PC-3 (cell line): ENCODE results near the gene P2RY2. TPM values are rescaled to one million over a fixed set of nuclear protein-coding genes. Genes with fewer than 3 reads are reported as not detected.
A peak's percentile ranks its signal among the peaks of the same experiment; 100 is the strongest.

Source experiments
- ATAC-seq: fragments of 200-7000 bp; cut with Tn5 transposase; 2 replicates; pipeline ENCODE4 v1.9.1; 2020; ENCODE audit warnings: mild to moderate bottlenecking, moderate library complexity
- BruUV-seq: library from RNA; stranded (reverse); fragments of 400-500 nt; replicated peaks from 2 replicates; lab custom pipeline; 2021; lab: Mats Ljungman, UMichigan
- CTCF ChIA-PET: fragments of 300-600 bp; sonication (Branson Sonifier 250); formaldehyde crosslinking; loops from one replicate; lab custom pipeline; 2022; ENCODE audit warnings: antibody characterized with exemption; lab: Charles Lee
- POLR2A ChIA-PET: fragments of 300-600 bp; sonication (Branson Sonifier 250); formaldehyde crosslinking; loops from one replicate; lab custom pipeline; 2022; ENCODE audit warnings: antibody characterized with exemption; ENCODE audit not compliant: unreplicated experiment; lab: Charles Lee
- DNase-seq: peaks from one replicate; pipeline ENCODE4 v3.0.0-alpha.2; 2015
- H2AFZ ChIP-seq: fragments of 300-600 bp; sonication (generic); 2 replicates; pipeline ENCODE4 v1.6.0; 2016; ENCODE audit warnings: antibody characterized with exemption, low read length
- H3F3A ChIP-seq: fragments of 300-600 bp; sonication (generic); one replicate; pipeline ENCODE4 v1.6.0; 2017; ENCODE audit warnings: antibody characterized with exemption, low read length, control low read depth, mild to moderate bottlenecking; ENCODE audit not compliant: unreplicated experiment
- H3K27ac ChIP-seq: fragments of 300-600 bp; sonication (generic); 2 replicates; pipeline ENCODE4 v1.5.1; 2016; ENCODE audit warnings: mild to moderate bottlenecking, low read length
- H3K27me3 ChIP-seq: fragments of 300-600 bp; sonication (generic); 2 replicates; pipeline ENCODE4 v1.6.1; 2016; ENCODE audit warnings: low read length, mixed read lengths
- H3K36me3 ChIP-seq: fragments of 300-600 bp; sonication (generic); 2 replicates; pipeline ENCODE4 v1.6.1; 2016; ENCODE audit warnings: low read depth, mixed run types, low read length, mixed read lengths
- H3K4me1 ChIP-seq: fragments of 300-600 bp; sonication (generic); 2 replicates; pipeline ENCODE4 v1.5.1; 2016; ENCODE audit warnings: low read length; ENCODE audit not compliant: insufficient read depth
- H3K4me2 ChIP-seq: fragments of 300-600 bp; sonication (generic); 2 replicates; pipeline ENCODE4 v1.6.0; 2016; ENCODE audit warnings: low read length
- H3K4me3 ChIP-seq: fragments of 300-600 bp; sonication (generic); 2 replicates; pipeline ENCODE4 v1.5.1; 2016; ENCODE audit warnings: mild to moderate bottlenecking, low read length, mixed read lengths
- H3K79me2 ChIP-seq: fragments of 300-600 bp; sonication (generic); 2 replicates; pipeline ENCODE4 v1.6.1; 2017; ENCODE audit warnings: low read length, mixed read lengths
- H3K9ac ChIP-seq: fragments of 300-600 bp; sonication (generic); 2 replicates; pipeline ENCODE4 v1.6.0; 2016; ENCODE audit warnings: mild to moderate bottlenecking, low read length
- H3K9me2 ChIP-seq: fragments of 300-600 bp; sonication (generic); replicated peaks from 2 replicates; pipeline ENCODE4 v1.6.1; 2016; ENCODE audit warnings: mixed run types, low read length, mixed read lengths
- H3K9me3 ChIP-seq: fragments of 300-600 bp; sonication (generic); 2 replicates; pipeline ENCODE4 v1.6.1; 2016; ENCODE audit warnings: low read length, mixed read lengths
- H4K20me1 ChIP-seq: fragments of 300-600 bp; sonication (generic); 2 replicates; pipeline ENCODE4 v1.6.1; 2016; ENCODE audit warnings: low read length, mixed read lengths
- EZH2 ChIP-seq: fragments of 300-600 bp; sonication (generic); IDR thresholded peaks from one replicate; pipeline ENCODE4 v1.6.1; 2017; ENCODE audit warnings: antibody characterized with exemption, mild to moderate bottlenecking, low read length; ENCODE audit not compliant: unreplicated experiment
- EZH2phosphoT487 ChIP-seq: fragments of 300-600 bp; sonication (generic); IDR thresholded peaks from 2 replicates; pipeline ENCODE4 v1.6.1; 2018; ENCODE audit warnings: mild to moderate bottlenecking, antibody characterized with exemption, low read length, borderline replicate concordance
- intact Hi-C: fragments of 100-400 bp; cut with micrococcal nuclease; formaldehyde crosslinking; loops from 2 replicates; pipeline ENCODE4 v1.9.0; 2023
- total RNA-seq: library from RNA; depleted of rRNA; stranded (reverse); fragments of >200 nt; gene quantifications from 2 replicates; pipeline ENCODE4 v1.2.3, GENCODE V29; 2014
- TF ChIP-seq, protein P1 (sequence below): fragments of 300-600 bp; sonication (generic); conservative IDR thresholded peaks from 2 replicates; pipeline ENCODE4 v1.5.1; 2017; ENCODE audit warnings: antibody characterized with exemption, low read depth, mild to moderate bottlenecking, low read length

Gene P2RY2
- total RNA-seq, 1 experiment from 2014 or later = 54.8 TPM

DNA sequence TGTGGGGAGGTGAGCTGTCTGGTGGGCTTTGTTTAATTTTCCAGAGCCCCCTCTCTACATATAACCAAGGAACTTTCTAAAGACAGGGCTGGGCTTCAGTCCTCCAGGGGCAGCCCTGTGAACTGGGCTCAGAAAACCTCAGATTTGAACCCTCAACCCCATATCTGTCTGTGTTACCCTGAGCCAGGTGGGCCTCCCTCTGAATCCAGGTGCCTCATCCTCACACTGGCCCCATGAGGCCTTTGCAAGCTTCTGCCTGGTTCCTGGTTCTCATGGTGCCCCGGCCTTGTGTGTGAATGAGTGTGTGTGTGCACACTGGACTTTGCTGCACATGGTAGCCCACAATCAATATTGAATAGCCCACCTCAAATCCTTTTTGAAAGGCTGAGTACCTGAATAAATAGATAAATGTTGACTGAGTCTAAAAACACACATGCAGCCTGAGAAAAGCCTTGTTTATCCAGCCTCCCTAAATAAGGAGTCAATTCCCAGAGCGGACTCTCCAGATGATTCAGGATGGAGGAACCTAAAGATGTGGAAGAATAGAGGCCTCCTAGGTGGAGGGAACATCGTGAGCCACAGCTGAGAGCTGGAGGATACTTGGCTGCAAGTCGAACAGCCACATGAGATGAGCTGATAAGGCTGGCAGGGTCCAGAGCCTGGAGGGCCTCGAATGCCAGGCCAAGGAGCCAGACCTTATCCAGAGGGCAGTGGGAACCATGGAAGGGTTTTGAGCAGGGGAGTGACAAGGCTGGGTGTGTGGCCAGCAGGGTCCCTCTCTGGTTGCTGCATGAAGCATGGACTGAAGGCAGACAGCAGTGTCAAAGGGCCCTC lies 28.1 kb upstream of the P2RY2 start:
- DNase-seq (no peak), ATAC-seq (no peak)
- Histone ChIP-seq H3K9ac (no peak overlapping the region), H3K4me2 (no peak overlapping the region), H3K9me2 (no peaks in the 10 kb centered on the region), H3K9me3 (no peaks in the 10 kb centered on the region), H3K36me3 (no peaks in the 10 kb centered on the region), H3K27ac (no peak overlapping the region), H2AFZ (no peak overlapping the region), H3K4me1 (peaks cover 75% of the 10 kb centered on the region), H3K27me3 (no peaks in the 10 kb centered on the region), H3K79me2 (peaks cover 8% of the 10 kb centered on the region; the same call in 1 of the 2 replicates), H3K4me3 (no peak overlapping the region), H4K20me1 (no peaks in the 10 kb centered on the region), H3F3A (peaks cover 20% of the 10 kb centered on the region)
- intact Hi-C loops = loop anchor here (5.0 kb wide), 1 partner anchor 117 kb away; the partner anchor contains the start of gene ARHGEF17
- TF ChIP-seq, protein P1, sequence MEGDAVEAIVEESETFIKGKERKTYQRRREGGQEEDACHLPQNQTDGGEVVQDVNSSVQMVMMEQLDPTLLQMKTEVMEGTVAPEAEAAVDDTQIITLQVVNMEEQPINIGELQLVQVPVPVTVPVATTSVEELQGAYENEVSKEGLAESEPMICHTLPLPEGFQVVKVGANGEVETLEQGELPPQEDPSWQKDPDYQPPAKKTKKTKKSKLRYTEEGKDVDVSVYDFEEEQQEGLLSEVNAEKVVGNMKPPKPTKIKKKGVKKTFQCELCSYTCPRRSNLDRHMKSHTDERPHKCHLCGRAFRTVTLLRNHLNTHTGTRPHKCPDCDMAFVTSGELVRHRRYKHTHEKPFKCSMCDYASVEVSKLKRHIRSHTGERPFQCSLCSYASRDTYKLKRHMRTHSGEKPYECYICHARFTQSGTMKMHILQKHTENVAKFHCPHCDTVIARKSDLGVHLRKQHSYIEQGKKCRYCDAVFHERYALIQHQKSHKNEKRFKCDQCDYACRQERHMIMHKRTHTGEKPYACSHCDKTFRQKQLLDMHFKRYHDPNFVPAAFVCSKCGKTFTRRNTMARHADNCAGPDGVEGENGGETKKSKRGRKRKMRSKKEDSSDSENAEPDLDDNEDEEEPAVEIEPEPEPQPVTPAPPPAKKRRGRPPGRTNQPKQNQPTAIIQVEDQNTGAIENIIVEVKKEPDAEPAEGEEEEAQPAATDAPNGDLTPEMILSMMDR = no peak
- TF ChIP-seq EZH2 = no peak
- POLR2A ChIA-PET = interaction anchor here (0.6 kb wide), 1 partner anchor 12 kb away, joined by 3 read pairs; no protein-coding TSS in a partner anchor
- CTCF ChIA-PET = no interaction called here
- no TSS peak for BruUV-seq

DNA sequence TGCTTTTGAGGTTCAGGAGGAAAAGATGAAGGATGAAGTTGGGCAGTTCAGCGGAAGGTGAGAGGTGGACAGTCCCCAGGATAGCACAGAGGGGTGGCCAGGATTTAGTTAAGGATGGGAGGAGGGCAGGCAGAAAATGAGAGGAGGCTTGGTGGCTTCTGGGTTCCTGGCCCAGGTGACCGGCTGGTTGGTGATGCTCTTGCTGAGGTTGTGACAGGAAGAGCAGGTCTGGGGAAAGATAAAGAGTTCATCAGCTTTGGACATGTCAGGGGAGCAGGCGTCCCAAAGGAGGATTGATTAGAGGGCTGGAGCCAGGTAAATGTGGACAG lies 27.6 kb upstream of the P2RY2 start:
- Histone ChIP-seq H4K20me1 (no peaks in the 10 kb centered on the region), H3K9ac (no peak overlapping the region), H2AFZ (no peak overlapping the region), H3K79me2 (peaks cover 8% of the 10 kb centered on the region; the same call in 1 of the 2 replicates), H3K9me2 (no peaks in the 10 kb centered on the region), H3K4me3 (no peak overlapping the region), H3K36me3 (no peaks in the 10 kb centered on the region), H3K4me1 (peaks cover 75% of the 10 kb centered on the region), H3K27me3 (no peaks in the 10 kb centered on the region), H3K4me2 (no peak overlapping the region), H3K9me3 (no peaks in the 10 kb centered on the region), H3K27ac (no peak overlapping the region), H3F3A (peaks cover 22% of the 10 kb centered on the region)
- no peak for TF ChIP-seq EZH2phosphoT487
- TF ChIP-seq, protein P1 = no peak
- no peak for ATAC-seq
- no TSS peak for BruUV-seq
- no peak for DNase-seq
- POLR2A ChIA-PET = no interaction called here
- CTCF ChIA-PET = no interaction called here
- intact Hi-C loops = no loop called here

DNA sequence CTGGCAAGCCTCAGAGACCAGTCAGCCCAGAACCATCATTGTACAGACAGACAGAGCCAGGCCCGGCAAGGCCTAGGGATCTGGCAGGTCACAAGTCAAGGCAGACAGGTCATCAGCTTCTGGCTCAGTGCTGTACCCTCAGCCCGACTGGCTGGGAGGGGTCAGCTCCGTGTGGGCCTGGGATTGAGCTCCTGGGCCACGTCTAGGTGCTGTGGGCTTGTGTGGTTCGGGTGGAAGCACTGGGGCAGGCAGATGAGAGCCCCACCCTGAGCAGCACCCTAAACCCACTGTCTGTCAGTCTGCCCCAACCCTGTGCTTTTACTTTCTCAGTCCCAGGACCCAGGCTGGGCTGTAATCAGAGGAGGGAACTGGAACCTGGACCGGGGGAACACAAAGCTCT lies 26.9 kb upstream of the P2RY2 start:
- BruUV-seq = no TSS peak
- Histone ChIP-seq H2AFZ (no peak overlapping the region), H3K36me3 (no peaks in the 10 kb centered on the region), H3K9ac (no peak overlapping the region), H4K20me1 (no peaks in the 10 kb centered on the region), H3K9me3 (no peaks in the 10 kb centered on the region), H3K4me1 (peaks cover 76% of the 10 kb centered on the region), H3F3A (peaks cover 28% of the 10 kb centered on the region), H3K27ac (peak overlapping the region; percentile 98), H3K79me2 (peaks cover 8% of the 10 kb centered on the region; the same call in 1 of the 2 replicates), H3K27me3 (no peaks in the 10 kb centered on the region), H3K4me2 (no peak overlapping the region), H3K9me2 (no peaks in the 10 kb centered on the region), H3K4me3 (no peak overlapping the region)
- ChIA-PET POLR2A (no interaction called here), CTCF (interaction anchor here (1.4 kb wide), 1 partner anchor 45 kb away, joined by 4 read pairs; no protein-coding TSS in a partner anchor)
- no peak for DNase-seq
- ATAC-seq = no peak
- intact Hi-C loops = no loop called here
- TF ChIP-seq EZH2phosphoT487 (no peak), EZH2 (no peak)
- TF ChIP-seq, protein P1 = no peak
